HFFc6 (cell line): ENCODE results near the gene ATG16L1. TPM values are rescaled to one million over a fixed set of nuclear protein-coding genes. Genes with fewer than 3 reads are reported as not detected.

Source experiments
- DNase-seq: peaks from one replicate; pipeline ENCODE4 v3.0.0-alpha.2; 2018
- H3K27ac Mint-ChIP-seq: 2 replicates; pipeline ENCODE4 v1.8.0; 2020; ENCODE audit warnings: mild to moderate bottlenecking, mixed read lengths
- H3K27me3 Mint-ChIP-seq: 2 replicates; pipeline ENCODE4 v1.8.0; 2021; ENCODE audit warnings: mild to moderate bottlenecking, moderate library complexity, mixed read lengths; ENCODE audit not compliant: insufficient read depth
- H3K36me3 Mint-ChIP-seq: 2 replicates; pipeline ENCODE4 v1.8.0; 2021; ENCODE audit warnings: low read depth, mixed read lengths
- H3K4me1 Mint-ChIP-seq: 2 replicates; pipeline ENCODE4 v1.8.0; 2020; ENCODE audit warnings: low read depth, mixed read lengths
- H3K4me3 Mint-ChIP-seq: 2 replicates; pipeline ENCODE4 v1.8.0; 2020; ENCODE audit warnings: mild to moderate bottlenecking, moderate library complexity, mixed read lengths
- H3K9me3 Mint-ChIP-seq: 2 replicates; pipeline ENCODE4 v1.8.0; 2020; ENCODE audit warnings: mild to moderate bottlenecking, mixed read lengths
- total RNA-seq, 6 experiments: library from RNA; stranded (reverse); fragmentation: NEBNext Ultra II Directional; extraction: Animal tissue kit (Norgen Biotek cat#: 25700); gene quantifications; 2 replicates in 1 of 6; 3 replicates in 5 of 6; pipeline ENCODE4 v1.2.3, GENCODE V29; 2021
- TF ChIP-seq, protein P1 (sequence below): fragments of 200-600 bp; sonication (generic); IDR thresholded peaks from 2 replicates; pipeline ENCODE4 v1.5.0; 2021; ENCODE audit warnings: antibody characterized with exemption, mild to moderate bottlenecking

The ATG16L1 gene
- total RNA-seq, 6 experiments from 2014 or later, result 19.7 to 22.8 (median 21.6) TPM

DNA sequence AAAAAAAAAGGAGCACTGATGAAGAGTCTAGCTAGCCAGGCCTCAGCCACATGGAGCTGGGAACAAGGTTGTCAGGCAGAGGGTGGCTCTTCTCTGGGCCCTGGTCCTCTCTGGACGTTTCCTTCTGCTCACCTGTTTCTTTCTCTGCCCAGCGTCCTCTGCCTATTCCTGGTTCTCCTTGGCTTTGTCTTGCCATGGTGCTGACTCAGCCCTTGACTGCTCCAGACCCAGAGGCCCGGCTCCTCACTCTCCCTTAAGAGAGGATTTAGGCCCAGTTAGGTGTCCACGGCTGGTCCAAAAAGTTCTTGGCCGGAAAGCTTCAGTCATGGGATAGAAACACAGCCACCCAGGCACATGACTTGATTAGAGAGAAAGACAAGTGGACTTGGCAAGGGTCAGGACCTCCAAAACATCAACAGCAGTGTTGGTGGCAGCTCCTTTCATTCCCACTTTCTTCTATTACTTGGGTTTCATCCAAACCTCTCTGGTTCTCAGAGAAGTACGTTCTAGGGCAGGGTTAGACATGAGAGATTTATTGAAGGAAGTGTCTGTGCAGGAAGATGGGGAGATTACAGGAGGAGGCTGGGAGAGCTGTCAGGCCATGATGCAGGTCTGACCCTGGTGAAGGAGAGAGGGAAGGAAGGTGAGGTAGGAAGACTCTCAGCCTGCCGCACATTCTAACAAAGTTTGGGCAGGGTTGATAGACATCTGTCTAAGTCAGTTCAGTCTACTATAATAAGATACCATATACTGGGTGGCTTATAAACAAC, 14.5 kb upstream of the ATG16L1 start:
- Mint-ChIP-seq H3K4me3 (no peak overlapping the region), H3K9me3 (no peaks in the 10 kb centered on the region; the same call in 1 of the 2 replicates), H3K36me3 (no peaks in the 10 kb centered on the region), H3K27me3 (peaks cover 19% of the 10 kb centered on the region), H3K4me1 (no peaks in the 10 kb centered on the region), H3K27ac (no peak overlapping the region)
- no peak for DNase-seq
- TF ChIP-seq, protein P1, sequence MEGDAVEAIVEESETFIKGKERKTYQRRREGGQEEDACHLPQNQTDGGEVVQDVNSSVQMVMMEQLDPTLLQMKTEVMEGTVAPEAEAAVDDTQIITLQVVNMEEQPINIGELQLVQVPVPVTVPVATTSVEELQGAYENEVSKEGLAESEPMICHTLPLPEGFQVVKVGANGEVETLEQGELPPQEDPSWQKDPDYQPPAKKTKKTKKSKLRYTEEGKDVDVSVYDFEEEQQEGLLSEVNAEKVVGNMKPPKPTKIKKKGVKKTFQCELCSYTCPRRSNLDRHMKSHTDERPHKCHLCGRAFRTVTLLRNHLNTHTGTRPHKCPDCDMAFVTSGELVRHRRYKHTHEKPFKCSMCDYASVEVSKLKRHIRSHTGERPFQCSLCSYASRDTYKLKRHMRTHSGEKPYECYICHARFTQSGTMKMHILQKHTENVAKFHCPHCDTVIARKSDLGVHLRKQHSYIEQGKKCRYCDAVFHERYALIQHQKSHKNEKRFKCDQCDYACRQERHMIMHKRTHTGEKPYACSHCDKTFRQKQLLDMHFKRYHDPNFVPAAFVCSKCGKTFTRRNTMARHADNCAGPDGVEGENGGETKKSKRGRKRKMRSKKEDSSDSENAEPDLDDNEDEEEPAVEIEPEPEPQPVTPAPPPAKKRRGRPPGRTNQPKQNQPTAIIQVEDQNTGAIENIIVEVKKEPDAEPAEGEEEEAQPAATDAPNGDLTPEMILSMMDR, result no peak

DNA sequence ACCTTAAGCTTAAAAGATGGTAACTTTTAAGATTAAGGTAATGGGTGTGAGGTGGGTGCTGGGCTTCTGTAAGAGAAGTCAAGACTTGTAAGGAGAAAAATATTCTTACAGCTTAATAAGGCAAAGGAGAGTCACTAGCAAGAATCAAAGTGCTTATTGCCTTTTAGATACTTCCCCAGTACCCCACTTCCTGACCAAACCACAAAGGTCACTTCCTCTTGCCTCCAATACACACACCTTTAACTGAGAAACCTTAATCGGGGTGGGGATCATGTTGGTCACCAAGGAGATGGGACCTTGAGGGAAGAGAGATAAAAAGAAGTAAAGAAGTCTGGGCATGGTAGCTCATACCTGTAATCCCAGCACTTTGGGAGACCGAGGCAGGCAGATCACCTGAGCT, 10.6 kb upstream of the ATG16L1 start:
- Mint-ChIP-seq H3K27ac (no peak overlapping the region), H3K36me3 (no peaks in the 10 kb centered on the region), H3K9me3 (no peaks in the 10 kb centered on the region; the same call in 1 of the 2 replicates), H3K4me1 (peaks cover 12% of the 10 kb centered on the region), H3K27me3 (peaks cover 17% of the 10 kb centered on the region), H3K4me3 (no peak overlapping the region)
- no peak for DNase-seq
- TF ChIP-seq, protein P1, result no peak

DNA sequence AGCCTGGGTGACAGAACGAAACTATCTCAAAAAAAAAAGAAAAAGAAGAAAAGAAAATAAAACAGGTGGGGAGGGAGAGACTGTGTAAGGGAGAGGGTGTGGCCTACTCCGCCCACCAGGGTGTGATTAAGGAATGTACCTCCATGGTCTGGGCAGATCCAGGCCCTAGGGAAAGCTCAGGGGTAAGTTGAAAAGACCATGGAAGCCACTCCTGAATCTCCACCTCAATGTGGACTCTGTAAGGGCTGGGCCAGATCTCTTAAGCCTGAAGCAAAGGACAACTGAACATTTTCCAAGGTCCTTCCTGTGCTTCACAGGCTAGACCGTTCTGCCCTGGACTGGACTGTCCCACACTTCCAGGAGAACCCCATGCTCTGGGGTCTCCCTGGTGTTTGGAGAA, 9.7 kb upstream of the ATG16L1 start:
- Mint-ChIP-seq H3K4me1 (peaks cover 12% of the 10 kb centered on the region), H3K4me3 (no peak overlapping the region), H3K27ac (no peak overlapping the region), H3K27me3 (peaks cover 16% of the 10 kb centered on the region), H3K36me3 (no peaks in the 10 kb centered on the region), H3K9me3 (no peaks in the 10 kb centered on the region; the same call in 1 of the 2 replicates)
- TF ChIP-seq, protein P1, result no peak
- no peak for DNase-seq

DNA sequence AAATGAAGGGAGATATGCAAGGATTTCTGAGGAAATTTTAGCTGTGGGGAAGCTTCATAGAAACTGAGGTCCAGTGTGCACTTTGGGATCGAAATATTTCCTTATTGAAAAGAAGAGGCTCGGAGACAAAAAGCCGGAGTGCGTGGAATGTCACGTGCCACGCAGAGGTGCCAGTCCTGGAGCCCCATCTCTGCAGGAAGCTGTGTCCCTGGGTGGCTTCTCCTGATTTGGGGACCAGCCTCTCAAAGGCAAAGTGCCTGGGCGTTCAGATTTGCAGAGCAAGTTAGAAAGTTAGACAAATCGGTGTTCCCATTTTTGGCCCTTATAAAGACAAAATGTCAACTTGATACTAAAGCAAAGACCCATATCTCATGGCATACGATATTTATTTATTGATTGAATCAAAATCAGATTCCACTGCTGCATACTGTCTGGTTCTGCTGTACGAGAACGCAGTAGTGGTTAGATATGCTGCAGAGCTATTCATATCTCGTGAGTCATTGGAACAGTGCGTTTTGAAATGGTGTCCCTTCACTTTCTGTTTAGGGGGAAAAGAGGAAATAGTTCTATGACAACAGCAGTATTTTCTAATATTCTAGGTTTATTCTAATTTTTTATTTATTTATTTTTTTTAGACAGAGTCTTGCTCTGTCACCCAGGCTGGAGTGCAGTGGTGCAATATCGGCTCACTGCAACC, 9.1 kb upstream of the ATG16L1 start:
- DNase-seq, result no peak
- no peaks in the 10 kb centered on the region for H3K36me3 Mint-ChIP-seq
- no peak overlapping the region for H3K27ac Mint-ChIP-seq
- peaks cover 10% of the 10 kb centered on the region for H3K27me3 Mint-ChIP-seq
- H3K4me1 Mint-ChIP-seq, result peaks cover 16% of the 10 kb centered on the region
- no peak overlapping the region for H3K4me3 Mint-ChIP-seq
- TF ChIP-seq, protein P1, result no peak
- H3K9me3 Mint-ChIP-seq, result no peaks in the 10 kb centered on the region

DNA sequence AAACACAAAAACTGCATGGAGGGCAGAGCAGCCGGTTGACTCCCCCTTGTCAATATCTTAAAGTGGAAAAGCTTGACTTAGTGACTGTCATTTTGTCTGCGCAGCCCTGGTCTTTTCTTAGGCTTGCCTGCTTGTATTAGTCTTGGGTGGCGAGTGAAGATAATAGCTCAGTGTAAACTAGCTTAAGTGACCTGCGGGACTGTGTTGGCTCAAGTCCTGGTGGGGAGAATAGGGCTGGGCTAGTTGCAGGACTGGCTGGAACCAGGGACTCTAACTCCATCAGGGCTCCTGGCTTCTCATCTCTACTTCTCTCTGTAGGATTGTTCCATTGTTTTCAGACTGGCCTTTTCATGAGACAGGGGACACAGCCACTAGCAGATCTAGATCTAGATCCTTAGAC, 8.1 kb upstream of the ATG16L1 start:
- TF ChIP-seq, protein P1, result no peak
- Mint-ChIP-seq H3K36me3 (no peaks in the 10 kb centered on the region), H3K27me3 (peaks cover 7% of the 10 kb centered on the region), H3K9me3 (no peaks in the 10 kb centered on the region), H3K27ac (no peak overlapping the region), H3K4me1 (peaks cover 25% of the 10 kb centered on the region), H3K4me3 (no peak overlapping the region)
- DNase-seq, result no peak
